ENCODE data around the gene DDX24. TPM values are rescaled to one million over a fixed set of nuclear protein-coding genes. Genes with fewer than 3 reads are reported as not detected.

The DDX24 gene
- 54.2 TPM for total RNA-seq

- ATAC-seq, result peak; percentile 99
- peak; percentile 98 for DNase-seq (ENCODE audit: low spot score)
These were observed at the start of gene DDX24, which contains the start of gene IFI27L1 for GRCh38 chr14:94080621-94081385. DDX24 (minus strand) TSS chr14:94081202; CDS start chr14:94079742, 1,460 bp downstream. IFI27L1 (plus strand) TSS chr14:94081310; CDS start chr14:94096938, 15,628 bp downstream.

- ATAC-seq (no peak), DNase-seq (ENCODE audit: low spot score) (peak; percentile 39)
These were observed 48.9 kb upstream of the DDX24 start for GRCh38 chr14:94129758-94130414.

GRCh38 chr14:94129111-94129757 lies 48.2 kb upstream of the DDX24 start, which contains the start of gene IFI27L2:
IFI27L2 (minus strand) TSS chr14:94129604; CDS start chr14:94129564, 40 bp downstream.
- ATAC-seq (peak; percentile 71), DNase-seq (ENCODE audit: low spot score) (peak; percentile 44)

- ATAC-seq, result no peak
- peak; percentile 34 for DNase-seq (ENCODE audit: low spot score)
These were observed 47.3 kb upstream of the DDX24 start for GRCh38 chr14:94128216-94128839.

- DNase-seq (ENCODE audit: low spot score), result peak; percentile 23
- no peak for ATAC-seq
These were observed 46.3 kb upstream of the DDX24 start for GRCh38 chr14:94127330-94127729.

GRCh38 chr14:94126800-94127199 lies 45.8 kb upstream of the DDX24 start:
- no peak for ATAC-seq

GRCh38 chr14:94126419-94126677 lies 45.3 kb upstream of the DDX24 start:
- no peak for DNase-seq (ENCODE audit: low spot score)
- no peak for ATAC-seq

More at GRCh38 chr14:94126800-94127199, 45.8 kb upstream of the DDX24 start:
- no peak for DNase-seq (ENCODE audit: low spot score)

GRCh38 chr14:94125659-94126418 lies 44.8 kb upstream of the DDX24 start:
- ATAC-seq (no peak), DNase-seq (ENCODE audit: low spot score) (peak; percentile 30)

- DNase-seq (ENCODE audit: low spot score) (peak; percentile 8), ATAC-seq (no peak)
These were observed 43.8 kb upstream of the DDX24 start for GRCh38 chr14:94124582-94125377.

GRCh38 chr14:94123868-94124267 lies 42.9 kb upstream of the DDX24 start:
- peak; percentile 69 for ATAC-seq
- peak; percentile 24 for DNase-seq (ENCODE audit: low spot score)

GRCh38 chr14:94123296-94123695 lies 42.3 kb upstream of the DDX24 start:
- no peak for ATAC-seq
- DNase-seq (ENCODE audit: low spot score), result peak; percentile 29

- DNase-seq (ENCODE audit: low spot score) (no peak), ATAC-seq (no peak)
These were observed 41.4 kb upstream of the DDX24 start for GRCh38 chr14:94122438-94122837.

GRCh38 chr14:94121485-94121884 lies 40.5 kb upstream of the DDX24 start:
- DNase-seq (ENCODE audit: low spot score) (no peak), ATAC-seq (no peak)

- no peak for DNase-seq (ENCODE audit: low spot score)
- no peak for ATAC-seq
These were observed 39.8 kb upstream of the DDX24 start for GRCh38 chr14:94120667-94121340.

- DNase-seq (ENCODE audit: low spot score) (no peak), ATAC-seq (no peak)
These were observed 38.1 kb upstream of the DDX24 start for GRCh38 chr14:94119071-94119470.

- DNase-seq (ENCODE audit: low spot score), result no peak
- ATAC-seq, result no peak
These were observed 36.9 kb upstream of the DDX24 start for GRCh38 chr14:94117856-94118255.

GRCh38 chr14:94116701-94117100 lies 35.7 kb upstream of the DDX24 start:
- ATAC-seq (no peak), DNase-seq (ENCODE audit: low spot score) (no peak)

- ATAC-seq (no peak), DNase-seq (ENCODE audit: low spot score) (no peak)
These were observed 34.6 kb upstream of the DDX24 start for GRCh38 chr14:94115631-94116030.

- ATAC-seq, result peak; percentile 56
- no peak for DNase-seq (ENCODE audit: low spot score)
These were observed 34.1 kb upstream of the DDX24 start for GRCh38 chr14:94115058-94115591.
